ENCODE measurements around the gene NOP53.
"Not testable (repeated sequence)": the region's sequence is repeated elsewhere in the genome, so short reads cannot be mapped to it uniquely, and the experiment has no call there.

- TF ChIP-seq ZFP3 (tag by site-specific recombination; IDR thresholded peaks at IDR 0.05; ENCODE audit: low read depth); ZBTB8A (tag by site-specific recombination; IDR thresholded peaks at IDR 0.05); SP2 (tag by site-specific recombination; IDR thresholded peaks at IDR 0.05); CTCF (tag by site-specific recombination; IDR thresholded peaks at IDR 0.05): not testable (repeated sequence)
Observed at GRCh38 chr19:47789811-47790210, 44.5 kb downstream of the NOP53 start.
